HL-60/S4 treated with phorbol 12-myristate 13-acetate at 8.2 ng/mL for 4 days and 3 days (cell line): ENCODE results near the gene FBXO38.

Experiments used
- in situ Hi-C: fragments of 300-500 bp; cut with MboI; formaldehyde crosslinking; loops from 2 replicates; pipeline ENCODE4 v1.15.0; 2022; ENCODE audit warnings: low sequenced_read_pairs

FBXO38 gene, protein sequence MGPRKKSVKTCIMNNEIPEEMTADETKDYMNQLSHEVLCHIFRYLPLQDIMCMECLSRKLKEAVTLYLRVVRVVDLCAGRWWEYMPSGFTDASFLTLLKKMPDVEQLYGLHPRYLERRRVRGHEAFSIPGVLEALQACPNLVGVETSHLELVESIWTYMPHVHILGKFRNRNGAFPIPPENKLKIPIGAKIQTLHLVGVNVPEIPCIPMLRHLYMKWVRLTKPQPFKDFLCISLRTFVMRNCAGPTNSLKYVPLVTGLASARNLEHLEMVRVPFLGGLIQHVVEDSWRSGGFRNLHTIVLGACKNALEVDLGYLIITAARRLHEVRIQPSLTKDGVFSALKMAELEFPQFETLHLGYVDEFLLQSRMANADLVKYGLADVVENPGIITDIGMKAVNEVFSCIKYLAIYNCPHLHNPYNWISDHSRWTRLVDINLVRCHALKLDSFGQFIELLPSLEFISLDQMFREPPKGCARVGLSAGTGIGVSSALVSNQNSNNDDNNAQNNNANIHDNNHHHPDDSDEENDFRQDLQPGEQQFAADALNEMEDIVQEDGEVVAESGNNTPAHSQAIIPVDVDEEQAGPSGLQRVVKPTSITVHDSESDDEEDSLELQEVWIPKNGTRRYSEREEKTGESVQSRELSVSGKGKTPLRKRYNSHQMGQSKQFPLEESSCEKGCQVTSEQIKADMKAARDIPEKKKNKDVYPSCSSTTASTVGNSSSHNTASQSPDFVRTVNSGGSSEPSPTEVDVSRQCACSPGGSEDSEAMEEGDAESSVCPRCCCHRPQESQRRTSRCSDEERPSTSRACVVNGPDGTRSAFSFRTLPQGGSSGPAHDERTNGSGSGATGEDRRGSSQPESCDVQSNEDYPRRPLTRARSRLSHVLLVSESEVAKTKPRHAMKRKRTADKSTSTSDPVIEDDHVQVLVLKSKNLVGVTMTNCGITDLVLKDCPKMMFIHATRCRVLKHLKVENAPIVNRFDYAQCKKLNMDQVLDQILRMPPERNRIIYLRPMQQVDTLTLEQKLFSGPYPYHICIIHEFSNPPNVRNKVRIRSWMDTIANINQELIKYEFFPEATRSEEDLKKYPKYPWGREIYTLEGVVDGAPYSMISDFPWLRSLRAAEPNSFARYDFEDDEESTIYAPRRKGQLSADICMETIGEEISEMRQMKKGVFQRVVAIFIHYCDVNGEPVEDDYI

DNA sequence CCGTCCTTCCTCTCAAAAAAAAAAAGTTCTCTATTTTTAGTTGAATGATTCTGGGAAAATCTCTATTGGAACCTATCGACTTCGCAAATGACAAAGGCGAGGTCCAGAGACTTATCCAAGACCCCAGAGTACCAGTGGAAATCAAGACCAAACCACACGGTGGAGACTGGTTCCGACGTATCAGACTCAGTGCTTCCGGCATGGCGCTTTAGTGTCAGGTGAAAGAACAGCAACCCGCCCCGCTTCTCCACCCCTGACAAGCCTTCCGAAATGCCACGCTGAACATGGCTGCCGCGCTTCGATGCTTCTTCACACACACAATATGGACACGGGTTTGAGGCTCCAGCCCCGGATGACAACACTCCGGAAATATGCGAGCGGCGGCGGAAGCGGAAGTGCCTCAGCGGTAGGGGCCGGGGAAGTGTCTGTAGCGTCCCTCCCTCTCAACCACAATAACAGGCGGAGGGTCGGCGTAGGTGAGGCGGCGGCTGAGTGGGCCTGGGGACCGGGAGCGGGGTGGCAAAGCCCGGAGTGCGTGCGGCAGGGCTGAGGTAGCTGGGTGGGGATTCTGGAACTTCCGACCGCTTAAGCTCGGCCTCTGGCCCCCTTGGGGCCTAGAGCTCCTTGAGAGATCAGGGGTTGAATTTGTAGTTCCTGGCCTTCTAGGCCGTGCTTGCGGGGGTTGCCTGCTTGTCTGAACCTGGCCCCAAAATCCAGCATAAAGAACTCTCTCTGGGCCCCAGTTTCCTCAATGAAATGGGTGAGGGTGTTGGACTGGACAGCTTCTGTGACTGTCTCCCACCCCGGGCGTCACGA is at the start of gene FBXO38:
FBXO38 (plus strand) TSS at position 395 of the 816 bp plus-strand sequence. CDS start 10,819 bp downstream, outside the sequence.
- in situ Hi-C loops = no loop called here

GRCh38 chr5:148335259-148335658 is 48.5 kb upstream of the FBXO38 start, which contains the start of gene SPINK9:
Gene SPINK9 (plus strand): TSS chr5:148335559. CDS start chr5:148335614, 55 bp downstream.
- in situ Hi-C loops = no loop called here

- in situ Hi-C loops = no loop called here
Measured at GRCh38 chr5:148336704-148337435, 46.9 kb upstream of the FBXO38 start.

- in situ Hi-C loops = no loop called here
Measured at GRCh38 chr5:148342371-148343045, 41.2 kb upstream of the FBXO38 start.

DNA sequence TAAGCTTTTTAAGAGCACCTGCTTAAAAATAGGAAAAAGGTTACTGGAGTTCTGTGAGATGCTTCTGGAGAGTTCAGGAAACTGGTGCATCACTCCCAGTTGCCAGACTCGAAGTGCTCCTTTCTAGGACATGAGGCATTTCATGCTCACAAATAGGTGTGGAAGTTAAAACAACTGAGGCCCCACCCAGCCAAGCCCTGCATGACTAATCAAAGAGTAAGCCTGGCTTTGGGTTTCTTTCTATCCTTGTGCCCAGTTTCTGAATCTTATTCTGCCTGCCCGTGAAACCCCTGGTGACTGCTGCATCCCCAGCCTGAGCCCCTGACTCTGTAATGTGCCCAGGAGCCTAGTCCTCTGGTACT is 40.7 kb upstream of the FBXO38 start:
- in situ Hi-C loops = no loop called here

- in situ Hi-C loops = no loop called here
Measured at GRCh38 chr5:148343603-148344487, 39.9 kb upstream of the FBXO38 start.

- in situ Hi-C loops = no loop called here
Measured at GRCh38 chr5:148347706-148348105, 36.1 kb upstream of the FBXO38 start.

DNA sequence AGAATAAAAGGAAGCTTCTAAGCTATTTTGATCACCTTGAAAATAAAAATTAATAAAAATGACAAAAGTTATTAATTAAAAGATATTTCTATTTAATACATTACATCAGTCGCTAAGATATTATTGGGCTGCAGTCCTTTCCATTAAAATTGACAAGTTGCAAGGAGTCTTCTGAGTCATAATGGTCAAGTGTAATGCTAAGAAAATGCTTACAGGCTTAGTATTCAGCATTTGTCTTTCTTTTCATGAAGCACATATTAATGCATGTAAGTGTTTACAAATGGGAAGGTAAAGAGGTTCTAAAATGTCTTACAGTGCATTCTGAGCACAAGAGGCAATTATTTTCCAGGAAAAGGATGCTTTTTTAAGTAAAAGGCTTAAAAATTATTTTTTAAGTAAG is 31.1 kb upstream of the FBXO38 start:
- in situ Hi-C loops = no loop called here

DNA sequence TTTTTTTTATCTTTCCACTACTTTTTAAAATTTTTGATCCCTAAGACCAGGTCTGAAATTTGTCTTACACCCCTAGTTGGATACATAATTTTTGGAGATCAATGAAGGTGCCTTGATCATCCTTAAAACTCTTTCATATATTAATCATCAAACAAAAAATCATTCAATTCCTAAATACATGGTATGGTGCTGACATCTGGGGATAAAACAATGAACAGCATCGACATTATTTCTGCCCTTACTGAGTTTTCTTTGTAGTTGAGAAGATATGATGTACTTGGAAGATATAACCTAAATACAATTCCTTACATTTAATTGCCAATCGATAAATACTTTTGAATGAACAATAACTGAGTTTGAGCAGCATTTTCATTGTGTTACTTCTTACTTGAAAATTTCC is 30.1 kb upstream of the FBXO38 start:
- in situ Hi-C loops = no loop called here

DNA sequence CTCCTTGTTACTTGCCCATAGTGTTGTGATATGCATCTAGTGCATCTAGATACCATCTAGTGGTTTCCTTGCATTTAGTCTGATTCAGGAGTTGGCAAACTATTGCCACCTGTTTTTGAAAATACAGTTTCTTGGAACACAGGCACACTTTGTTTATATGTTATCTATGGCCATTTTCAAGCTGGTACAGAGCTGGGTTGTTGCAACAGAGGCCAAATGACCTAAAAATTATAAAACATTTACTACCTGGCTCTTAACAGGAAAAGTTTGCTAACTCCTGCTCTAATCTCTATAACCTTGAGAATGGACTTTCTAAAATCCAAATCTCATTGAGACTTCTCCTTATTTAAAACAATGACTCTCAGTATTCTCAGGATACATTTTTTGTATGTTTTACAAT is 19.4 kb upstream of the FBXO38 start:
- in situ Hi-C loops = no loop called here

GRCh38 chr5:148368299-148368698 is 15.5 kb upstream of the FBXO38 start:
- in situ Hi-C loops = no loop called here

- in situ Hi-C loops = no loop called here
Measured at GRCh38 chr5:148372166-148372725, 11.5 kb upstream of the FBXO38 start.

DNA sequence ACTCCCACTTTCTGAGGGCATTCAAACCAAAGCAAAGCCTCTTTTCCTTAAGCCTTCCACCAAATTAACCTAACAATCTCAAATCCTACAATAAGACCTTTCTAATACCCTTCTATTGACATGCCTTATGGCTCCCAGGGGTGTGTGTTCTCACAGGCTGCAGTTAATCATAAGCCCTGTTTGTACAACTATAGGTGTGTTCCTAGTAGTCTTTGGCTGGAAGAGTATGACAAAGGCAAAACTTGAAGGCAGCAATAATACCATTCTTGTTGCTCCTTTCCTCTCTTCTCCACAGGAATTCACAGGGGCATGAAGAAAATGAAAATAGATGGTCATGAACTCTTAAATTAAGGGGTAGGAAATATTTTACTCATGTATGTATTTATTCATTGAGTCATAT is 10.9 kb upstream of the FBXO38 start:
- in situ Hi-C loops = no loop called here

- in situ Hi-C loops = no loop called here
Measured at GRCh38 chr5:148374690-148375360, 8.9 kb upstream of the FBXO38 start.

DNA sequence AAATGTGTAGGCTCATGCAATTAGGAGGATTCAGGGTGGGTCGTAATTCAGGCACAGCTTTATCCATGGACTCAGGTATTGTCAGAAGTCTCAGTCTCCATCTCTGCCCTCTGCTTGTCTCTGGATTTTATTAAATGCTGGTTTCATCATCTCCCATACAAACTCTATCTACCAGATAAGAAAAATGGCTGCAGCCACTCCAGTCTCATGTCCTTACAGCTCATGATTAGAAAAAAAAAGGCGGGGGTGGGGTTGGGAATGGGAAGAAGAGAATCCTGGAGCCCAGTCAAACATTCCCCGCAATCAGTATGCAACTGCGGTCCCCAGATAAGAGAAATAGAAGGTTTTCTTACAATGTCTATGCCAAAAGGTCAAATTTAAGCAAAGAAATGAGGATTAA is 7.6 kb upstream of the FBXO38 start:
- in situ Hi-C loops = no loop called here

DNA sequence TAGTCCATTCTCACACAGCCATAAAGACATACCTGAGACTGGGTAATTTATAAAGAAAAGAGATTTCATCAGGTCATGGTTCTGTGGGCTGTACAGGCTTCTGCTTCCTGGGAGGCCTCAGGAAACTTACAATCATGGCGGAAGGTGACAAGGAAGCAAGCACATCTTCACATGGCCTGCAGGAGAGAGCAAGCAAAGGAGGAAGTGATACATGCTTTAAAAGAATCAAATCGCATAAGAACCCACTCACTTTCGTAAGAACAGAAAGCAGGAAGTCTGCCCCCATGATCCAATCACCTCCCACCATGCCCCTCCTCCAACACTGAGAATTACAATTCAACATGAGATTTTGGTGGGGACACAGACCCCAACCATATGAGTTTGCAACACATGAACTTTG is 5.1 kb upstream of the FBXO38 start:
- in situ Hi-C loops = no loop called here

DNA sequence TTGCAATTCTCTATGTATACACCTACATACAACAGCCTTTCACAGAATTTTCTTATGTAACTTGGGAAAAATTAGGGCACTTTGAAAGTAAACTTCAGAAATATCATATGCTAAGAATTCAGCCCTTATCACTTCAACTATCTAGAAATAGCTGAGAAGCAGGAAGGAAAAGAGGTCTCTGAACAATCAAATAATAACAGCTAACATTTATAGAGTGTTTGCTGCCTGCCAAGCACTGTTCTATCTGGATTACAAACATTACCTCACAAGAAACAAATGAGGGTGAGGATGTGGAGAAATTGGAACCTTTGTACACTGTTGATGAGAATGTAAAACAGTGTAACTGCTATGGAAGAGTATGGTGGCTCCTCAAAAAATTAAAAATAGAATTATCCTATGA is 4.4 kb upstream of the FBXO38 start:
- in situ Hi-C loops = no loop called here
